Breast epithelium (tissue), 3 donors: ENCODE results near the gene PLIN3.
"Not testable (repeated sequence)": the region's sequence is repeated elsewhere in the genome, so short reads cannot be mapped to it uniquely, and the experiment has no call there.

Experiments
- CTCF ChIP-seq, 3 donors: fragments of 450-650 bp; IDR thresholded peaks; one replicate each; pipeline ENCODE4 v1.5.1; 2016 to 2017; ENCODE audit warnings: antibody characterized with exemption in 3 of 3, mild to moderate bottlenecking in 3 of 3, moderate library complexity in 3 of 3
- POLR2A ChIP-seq: fragments of 450-650 bp; IDR thresholded peaks from one replicate; pipeline ENCODE4 v1.6.1; 2016; ENCODE audit warnings: antibody characterized with exemption, mild to moderate bottlenecking, moderate library complexity

GRCh38 chr19:4892962-4893361 lies 25.5 kb upstream of the PLIN3 start:
- not testable (repeated sequence) for TF ChIP-seq CTCF (IDR thresholded peaks at IDR 0.05); POLR2A
